GM21528 (cell line): ENCODE measurements around the gene TMEM11.
"Not testable (repeated sequence)": the region's sequence is repeated elsewhere in the genome, so short reads cannot be mapped to it uniquely, and the experiment has no call there.

ENCODE experiments used
- ATAC-seq: cut with Tn5 transposase; IDR thresholded peaks from one replicate; pipeline ENCODE4 v1.9.1; 2021; ENCODE audit warnings: mild to moderate bottlenecking, moderate library complexity; ENCODE audit not compliant: unreplicated experiment, low FRiP score

The TMEM11 gene

GRCh38 chr17:21212826-21213637 is 929 bp downstream of the TMEM11 start:
- ATAC-seq: peak; percentile 3

- no peak for ATAC-seq
These were observed 2.0 kb downstream of the TMEM11 start for GRCh38 chr17:21211825-21212479.

- no peak for ATAC-seq
These were observed 3.4 kb downstream of the TMEM11 start for GRCh38 chr17:21210411-21211076.

- ATAC-seq: no peak
These were observed 4.3 kb downstream of the TMEM11 start for GRCh38 chr17:21209511-21210175.

GRCh38 chr17:21208352-21208751 is 5.6 kb downstream of the TMEM11 start:
- no peak for ATAC-seq

- ATAC-seq: no peak
These were observed 9.0 kb downstream of the TMEM11 start for GRCh38 chr17:21204935-21205334.

- ATAC-seq: no peak
These were observed 11.4 kb downstream of the TMEM11 start for GRCh38 chr17:21202512-21202911.

- ATAC-seq: no peak
These were observed 12.1 kb downstream of the TMEM11 start for GRCh38 chr17:21201874-21202273.

- ATAC-seq: no peak
These were observed 12.7 kb downstream of the TMEM11 start for GRCh38 chr17:21201298-21201595.

GRCh38 chr17:21200590-21201297 is 13.2 kb downstream of the TMEM11 start:
- ATAC-seq: no peak

- ATAC-seq: no peak
These were observed 14.1 kb downstream of the TMEM11 start for GRCh38 chr17:21199856-21200255.

GRCh38 chr17:21199311-21199710 is 14.7 kb downstream of the TMEM11 start:
- no peak for ATAC-seq

- no peak for ATAC-seq
These were observed 15.6 kb downstream of the TMEM11 start for GRCh38 chr17:21198411-21198810.

GRCh38 chr17:21196126-21196525 is 17.8 kb downstream of the TMEM11 start:
- ATAC-seq: no peak

GRCh38 chr17:21194703-21195102 is 19.3 kb downstream of the TMEM11 start:
- ATAC-seq: no peak

- ATAC-seq: no peak
These were observed 19.7 kb downstream of the TMEM11 start for GRCh38 chr17:21194226-21194625.

- no peak for ATAC-seq
These were observed 20.9 kb downstream of the TMEM11 start for GRCh38 chr17:21193031-21193430.

- ATAC-seq: not testable (repeated sequence)
These were observed 21.5 kb downstream of the TMEM11 start for GRCh38 chr17:21192414-21192813.

GRCh38 chr17:21191698-21192097 is 22.3 kb downstream of the TMEM11 start:
- no peak for ATAC-seq

- ATAC-seq: no peak
These were observed 23.9 kb downstream of the TMEM11 start for GRCh38 chr17:21190078-21190477.

GRCh38 chr17:21189361-21189760 is 24.6 kb downstream of the TMEM11 start:
- no peak for ATAC-seq
